Measurements from ENCODE around the gene ZNF664.

The ZNF664 gene

GRCh38 chr12:123960029-123960735 lies 12.8 kb upstream of the ZNF664 start:
- DNase-seq = no peak

GRCh38 chr12:123960856-123961255 lies 12.2 kb upstream of the ZNF664 start:
- DNase-seq = no peak

- no peak for DNase-seq
Observed at GRCh38 chr12:123961585-123962345, 11.2 kb upstream of the ZNF664 start.

GRCh38 chr12:123962513-123962912 lies 10.5 kb upstream of the ZNF664 start:
- no peak for DNase-seq

GRCh38 chr12:123963821-123964220 lies 9.2 kb upstream of the ZNF664 start:
- no peak for DNase-seq

GRCh38 chr12:123965382-123965781 lies 7.6 kb upstream of the ZNF664 start:
- DNase-seq = no peak

- DNase-seq = no peak
Observed at GRCh38 chr12:123966596-123966995, 6.4 kb upstream of the ZNF664 start.

- no peak for DNase-seq
Observed at GRCh38 chr12:123967121-123967586, 5.9 kb upstream of the ZNF664 start.

GRCh38 chr12:123971449-123971769 lies 1.6 kb upstream of the ZNF664 start:
- no peak for DNase-seq

GRCh38 chr12:123971770-123972456 lies 1.1 kb upstream of the ZNF664 start:
- no peak for DNase-seq

- no peak for DNase-seq
Observed at GRCh38 chr12:123973552-123974341, 732 bp downstream of the ZNF664 start.

GRCh38 chr12:123976227-123976826 lies 3.3 kb downstream of the ZNF664 start:
- DNase-seq = no peak

- DNase-seq = no peak
Observed at GRCh38 chr12:123979566-123979965, 6.6 kb downstream of the ZNF664 start.

GRCh38 chr12:123982269-123982668 lies 9.3 kb downstream of the ZNF664 start:
- DNase-seq = no peak

GRCh38 chr12:123983822-123984485 lies 10.9 kb downstream of the ZNF664 start:
- DNase-seq = peak; percentile 63

GRCh38 chr12:123984903-123985302 lies 11.9 kb downstream of the ZNF664 start:
- no peak for DNase-seq

- DNase-seq = no peak
Observed at GRCh38 chr12:123986374-123986965, 13.5 kb downstream of the ZNF664 start.

- DNase-seq = no peak
Observed at GRCh38 chr12:123987022-123987421, 14.0 kb downstream of the ZNF664 start.

- no peak for DNase-seq
Observed at GRCh38 chr12:123989168-123989567, 16.2 kb downstream of the ZNF664 start.

- no peak for DNase-seq
Observed at GRCh38 chr12:123989753-123990152, 16.7 kb downstream of the ZNF664 start.

GRCh38 chr12:123990511-123990910 lies 17.5 kb downstream of the ZNF664 start:
- DNase-seq = no peak
